HuH-7.5 (cell line): ENCODE measurements around the gene CYBRD1.
"Not testable (repeated sequence)": the region's sequence is repeated elsewhere in the genome, so short reads cannot be mapped to it uniquely, and the experiment has no call there.

Experiments used
- DNase-seq: peaks from one replicate; pipeline ENCODE4 v3.0.0; 2011; ENCODE audit warnings: low spot score

CYBRD1 gene, protein sequence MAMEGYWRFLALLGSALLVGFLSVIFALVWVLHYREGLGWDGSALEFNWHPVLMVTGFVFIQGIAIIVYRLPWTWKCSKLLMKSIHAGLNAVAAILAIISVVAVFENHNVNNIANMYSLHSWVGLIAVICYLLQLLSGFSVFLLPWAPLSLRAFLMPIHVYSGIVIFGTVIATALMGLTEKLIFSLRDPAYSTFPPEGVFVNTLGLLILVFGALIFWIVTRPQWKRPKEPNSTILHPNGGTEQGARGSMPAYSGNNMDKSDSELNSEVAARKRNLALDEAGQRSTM

DNA sequence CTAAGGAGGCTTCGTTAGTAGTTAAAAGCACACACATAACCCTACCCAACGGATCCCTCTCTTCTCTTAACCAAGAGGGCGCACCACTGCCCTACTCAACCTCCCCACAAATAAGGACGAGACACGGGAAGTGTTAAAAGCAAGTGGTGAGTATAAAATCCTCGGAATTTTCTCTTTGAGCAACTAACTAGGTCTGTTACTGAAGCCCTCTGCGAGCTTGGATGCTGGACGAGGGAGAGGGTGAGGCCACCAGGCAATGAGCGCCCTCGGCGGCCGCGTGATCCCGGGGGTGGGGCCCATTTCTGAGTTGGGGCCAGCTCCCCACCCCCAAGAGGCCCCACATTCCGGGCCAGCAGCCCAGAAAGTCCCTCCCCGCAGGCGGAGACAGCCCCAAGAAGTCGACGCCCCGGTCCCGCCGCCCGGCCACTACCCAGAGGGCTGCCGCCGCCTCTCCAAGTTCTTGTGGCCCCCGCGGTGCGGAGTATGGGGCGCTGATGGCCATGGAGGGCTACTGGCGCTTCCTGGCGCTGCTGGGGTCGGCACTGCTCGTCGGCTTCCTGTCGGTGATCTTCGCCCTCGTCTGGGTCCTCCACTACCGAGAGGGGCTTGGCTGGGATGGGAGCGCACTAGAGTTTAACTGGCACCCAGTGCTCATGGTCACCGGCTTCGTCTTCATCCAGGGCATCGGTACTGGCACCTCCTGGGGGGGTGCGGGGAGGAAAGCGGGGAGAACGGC, at the start of gene CYBRD1:
Gene CYBRD1 (plus strand): TSS at position 423 of the 736 bp plus-strand sequence. CDS start 72 bp downstream, at position 495.
- peak; percentile 29 for DNase-seq

DNA sequence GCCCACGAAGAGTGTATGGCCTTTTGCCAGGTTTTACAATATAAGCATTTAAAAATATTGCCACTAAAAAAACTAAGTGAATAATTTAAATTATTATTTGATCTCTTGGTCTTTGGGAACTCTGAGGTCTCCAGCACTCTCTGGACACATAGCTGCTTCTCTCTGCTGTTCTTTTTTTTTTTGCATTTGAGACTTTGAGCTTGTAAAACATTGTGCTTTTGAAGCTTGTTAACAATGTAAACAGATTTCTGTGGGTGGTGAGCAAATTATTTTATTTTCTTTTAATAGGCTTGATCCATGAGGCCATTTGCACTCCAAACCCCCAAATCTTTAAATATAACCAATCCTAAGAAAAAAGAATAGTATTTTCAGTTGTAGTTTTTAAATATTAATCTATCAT, 46.3 kb upstream of the CYBRD1 start:
- DNase-seq, result no peak

DNA sequence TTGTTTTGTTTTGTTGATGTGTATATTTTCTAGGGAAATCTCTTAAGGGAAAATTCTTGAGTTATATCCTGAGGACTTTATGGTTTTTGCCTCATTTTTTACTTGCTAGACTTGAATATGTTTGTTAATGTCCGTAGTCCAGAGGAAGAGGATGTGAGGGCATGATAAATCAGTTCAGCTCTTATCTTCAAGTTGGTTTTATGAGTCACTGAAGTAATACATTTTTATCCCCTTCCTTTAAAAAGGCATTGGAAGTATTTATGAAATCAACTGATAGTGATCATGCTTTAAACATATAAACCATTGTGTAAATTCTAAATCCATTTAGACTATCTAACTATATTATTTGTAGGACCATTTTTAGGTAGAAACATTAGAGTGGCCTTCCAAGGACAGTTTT, 43.9 kb upstream of the CYBRD1 start:
- DNase-seq, result no peak

DNA sequence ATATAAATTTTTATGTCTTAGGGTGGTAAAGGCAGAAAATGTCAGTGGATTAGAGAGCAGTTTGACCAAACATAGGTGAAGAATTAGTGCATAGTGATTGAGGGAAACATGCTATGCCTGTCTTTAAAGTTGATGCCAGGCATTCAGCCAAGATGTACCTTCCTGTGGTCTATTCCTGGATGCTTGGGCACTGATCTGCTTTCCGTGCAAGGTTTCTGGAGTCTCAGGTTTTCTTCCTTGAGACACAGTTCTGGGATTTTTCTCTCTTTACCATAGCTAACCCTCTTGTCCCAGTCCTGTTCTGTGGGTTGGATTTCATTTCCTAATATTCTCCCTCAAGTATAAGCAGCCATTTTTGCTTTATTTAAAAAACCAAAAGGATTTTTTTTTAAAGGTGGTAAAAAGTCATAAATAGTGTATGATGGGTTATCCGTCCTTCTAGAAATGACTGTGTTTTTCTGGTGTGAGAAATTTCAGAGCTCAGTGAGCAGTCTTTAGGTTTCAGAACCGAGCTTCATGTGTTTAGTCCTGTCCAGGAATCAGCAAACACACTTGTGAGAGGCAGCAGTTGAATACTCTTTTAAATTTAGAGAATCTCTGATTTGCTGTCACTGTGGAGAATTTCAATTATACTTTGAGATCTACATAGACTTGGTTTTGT, 43.0 kb upstream of the CYBRD1 start:
- DNase-seq, result no peak

DNA sequence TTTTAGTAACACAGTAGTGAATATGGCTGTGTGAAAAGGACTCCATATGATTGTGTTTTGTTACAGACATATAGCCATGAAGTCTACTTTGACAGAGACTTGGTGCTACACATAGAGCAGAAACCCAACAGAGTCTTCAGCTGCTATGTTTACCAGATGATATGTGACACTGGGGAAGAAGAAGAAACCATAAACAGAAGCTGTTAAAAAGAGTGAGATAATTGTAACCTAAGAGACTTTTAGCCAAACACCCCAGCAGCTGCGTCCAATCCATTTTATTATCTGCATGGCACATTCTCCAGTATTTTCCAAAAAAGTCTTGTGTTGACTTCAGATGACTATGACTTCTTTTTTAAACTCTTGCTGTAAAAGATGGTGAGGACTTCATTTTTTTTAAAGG, 41.4 kb upstream of the CYBRD1 start:
- no peak for DNase-seq

DNA sequence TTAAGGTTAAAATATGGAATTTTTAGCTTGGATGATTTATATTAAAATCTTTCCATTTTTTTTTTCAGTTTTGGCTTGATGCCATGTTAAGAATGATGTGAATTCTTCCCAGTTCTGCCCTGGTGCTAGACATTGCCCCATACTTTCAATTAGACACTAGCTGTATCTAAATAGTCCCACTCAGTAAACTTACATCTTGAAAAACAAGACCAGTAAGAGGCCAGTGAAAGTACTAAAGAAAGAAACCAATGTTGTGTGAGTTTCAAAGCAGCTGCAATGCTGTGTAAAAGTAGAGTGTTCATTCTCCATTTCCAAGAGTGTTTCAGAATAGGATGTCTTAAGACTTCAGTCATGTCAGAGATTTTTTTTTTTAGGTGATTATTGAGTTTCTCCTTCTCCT, 40.0 kb upstream of the CYBRD1 start:
- DNase-seq, result no peak

DNA sequence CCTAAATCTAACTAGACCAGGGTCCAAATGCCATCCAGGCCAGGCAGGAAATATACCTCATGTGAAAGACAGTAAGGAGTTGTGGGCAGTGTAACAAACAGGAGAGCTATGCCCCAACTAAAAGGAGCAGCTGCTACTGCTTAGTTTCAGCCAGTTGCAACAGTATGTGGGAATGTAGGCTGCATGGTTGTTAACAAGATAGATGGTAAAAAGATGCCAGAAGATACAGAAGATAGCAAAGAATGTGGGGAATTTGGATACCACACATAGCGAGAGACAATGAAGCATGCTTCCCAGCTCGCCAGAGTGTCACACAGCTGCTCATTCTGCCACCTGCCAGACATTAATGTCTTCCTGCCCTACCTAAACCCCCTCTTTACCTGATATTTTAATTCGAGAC, 39.4 kb upstream of the CYBRD1 start:
- no peak for DNase-seq

DNA sequence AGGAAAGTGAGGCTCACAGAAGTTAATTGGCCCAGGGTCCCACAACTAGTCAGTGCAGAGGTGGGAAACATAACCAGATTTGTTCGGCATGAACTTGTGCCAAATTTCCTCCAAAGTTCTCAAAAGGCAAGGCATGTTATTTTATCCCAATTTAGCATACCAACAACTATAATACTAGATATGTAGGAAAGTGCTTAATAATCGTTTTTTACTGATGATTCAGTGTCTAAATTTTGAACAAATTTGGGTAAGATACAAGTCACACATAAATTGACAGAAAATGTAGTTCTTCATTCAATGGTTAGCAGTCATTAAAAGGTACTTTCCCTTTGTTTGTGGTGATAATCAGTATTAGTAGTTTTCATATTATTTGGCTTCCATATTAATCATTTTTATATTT, 38.5 kb upstream of the CYBRD1 start:
- DNase-seq, result no peak

DNA sequence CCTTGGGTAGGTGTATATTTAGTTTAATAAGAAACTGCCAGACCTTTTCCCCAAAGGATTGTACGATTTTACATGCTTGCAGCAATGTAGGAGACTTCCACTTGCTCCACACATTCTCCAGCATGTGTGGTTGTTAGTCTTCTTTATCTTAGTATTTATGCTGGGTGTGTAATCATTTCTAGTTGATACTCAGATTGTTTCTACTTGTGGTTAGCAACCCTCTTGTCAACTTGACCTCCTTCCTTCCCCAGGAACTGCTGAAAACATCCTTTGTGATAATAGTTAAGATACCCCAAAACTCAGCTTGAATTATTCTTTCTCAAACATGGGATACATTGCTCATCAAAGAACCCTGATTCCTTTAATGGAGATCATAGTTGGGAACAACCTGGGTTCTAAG, 37.2 kb upstream of the CYBRD1 start:
- no peak for DNase-seq

DNA sequence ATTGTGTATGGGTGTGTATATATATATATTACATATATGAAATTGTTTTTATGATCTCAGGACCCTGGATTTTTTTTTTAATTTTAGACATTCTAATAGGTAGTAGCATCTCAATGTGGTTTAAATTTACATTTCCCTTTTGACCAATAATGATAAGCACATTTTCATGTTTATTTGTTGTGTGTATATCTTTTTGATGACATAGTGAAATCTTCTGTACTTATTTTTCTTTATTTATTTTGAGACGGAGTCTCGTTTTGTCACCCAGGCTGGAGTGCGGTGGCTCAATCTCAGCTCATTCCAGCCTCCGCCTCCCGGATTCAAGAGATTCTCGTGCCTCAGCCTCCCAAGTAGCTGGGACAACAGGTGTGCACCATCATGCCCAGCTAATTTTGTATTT, 35.1 kb upstream of the CYBRD1 start:
- no peak for DNase-seq

DNA sequence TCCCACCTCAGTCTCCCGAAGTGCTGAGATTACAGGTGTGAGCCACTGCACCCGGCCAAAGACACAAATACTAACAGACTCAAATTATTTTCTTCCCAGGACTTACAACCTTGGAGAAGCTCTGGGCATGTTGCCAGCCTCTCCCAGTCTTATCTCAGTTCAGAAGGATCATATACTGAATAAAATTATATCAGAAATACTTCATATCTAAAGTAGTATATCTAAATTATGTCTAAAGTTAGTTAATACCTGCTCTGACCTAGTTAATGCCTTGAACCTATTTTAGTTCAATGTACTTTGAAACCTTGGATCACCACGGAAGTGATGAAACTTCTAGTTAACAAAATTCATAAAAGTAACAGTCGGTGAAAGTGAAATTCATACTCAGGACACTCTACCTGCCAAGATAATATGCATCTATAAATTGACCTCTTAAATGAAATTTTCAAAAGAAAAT, 34.4 kb upstream of the CYBRD1 start:
- DNase-seq, result no peak

DNA sequence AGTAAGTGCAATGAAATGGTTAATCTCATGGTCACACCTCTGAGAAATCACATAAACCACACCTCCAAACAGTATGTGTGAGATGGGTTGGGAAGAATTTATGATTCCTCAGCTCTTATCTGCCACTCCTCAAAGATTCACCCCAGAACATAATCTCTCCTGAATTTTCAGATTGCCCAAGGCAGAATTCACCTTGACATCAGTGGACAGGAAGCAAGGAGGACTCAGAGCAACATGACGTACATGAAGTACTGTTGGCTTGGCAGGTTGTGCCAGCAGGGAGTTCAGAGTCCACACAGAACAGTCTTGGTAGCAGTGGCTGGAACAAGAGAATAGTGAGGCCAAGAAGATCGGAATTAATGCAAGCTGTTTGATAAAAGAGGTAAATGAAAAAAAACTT, 31.7 kb upstream of the CYBRD1 start:
- DNase-seq, result no peak

DNA sequence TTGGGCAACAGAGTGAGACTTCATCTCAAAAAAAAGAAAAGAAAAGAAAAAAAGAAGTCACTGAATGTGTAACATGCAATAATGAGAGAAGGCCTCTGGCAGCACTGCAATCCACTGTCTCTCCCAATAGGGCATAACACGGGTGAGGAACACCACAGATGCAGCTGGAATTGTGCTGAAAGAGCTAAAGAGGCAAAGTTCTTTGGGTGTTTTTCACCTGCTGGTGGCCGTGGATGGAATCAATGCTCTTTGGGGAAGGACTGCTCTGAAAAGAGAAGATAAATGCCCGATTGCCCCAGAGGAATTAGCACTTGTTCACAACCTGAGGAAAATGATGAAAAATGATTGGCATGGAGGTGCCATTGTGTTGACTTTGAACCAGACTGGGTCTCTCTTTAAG, 31.0 kb upstream of the CYBRD1 start:
- DNase-seq, result no peak

DNA sequence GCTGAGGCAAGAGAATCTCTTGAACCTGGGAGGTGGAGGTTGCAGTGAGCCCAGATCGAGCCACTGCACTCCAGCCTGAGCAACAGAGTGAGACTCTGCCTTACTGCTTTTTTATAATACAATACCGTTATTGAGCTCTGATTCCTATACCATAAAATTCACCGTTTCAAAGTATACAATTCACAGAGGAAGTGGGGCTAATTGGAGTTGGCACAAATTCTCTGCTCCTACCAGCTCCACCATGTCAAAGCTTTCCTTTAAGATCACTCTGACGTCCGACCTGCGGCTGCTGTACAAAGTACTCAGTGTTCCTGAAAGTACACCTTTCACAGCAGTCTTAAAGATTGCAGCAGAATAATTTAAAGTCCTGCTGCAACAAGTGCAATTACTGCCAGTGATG, 29.6 kb upstream of the CYBRD1 start:
- no peak for DNase-seq

DNA sequence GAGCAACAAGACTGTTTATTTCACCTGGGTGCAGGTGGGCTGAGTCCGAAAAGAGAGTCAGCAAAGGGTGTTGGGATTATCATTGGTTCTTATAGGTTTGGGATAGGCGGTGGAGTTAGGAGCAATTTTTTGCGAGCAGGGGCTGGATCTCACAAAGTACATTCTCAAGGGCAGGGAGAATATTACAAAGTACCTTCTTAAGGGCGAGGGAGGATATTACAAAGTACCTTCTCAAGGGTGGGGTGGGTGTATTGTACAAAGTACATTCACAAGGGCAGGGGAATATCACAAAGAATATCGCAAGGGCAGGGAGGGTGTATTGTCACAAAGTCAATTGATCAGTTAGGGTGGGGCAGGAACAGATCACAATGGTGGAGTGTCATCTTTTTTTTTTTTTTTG, 24.6 kb upstream of the CYBRD1 start:
- DNase-seq, result not testable (repeated sequence)

DNA sequence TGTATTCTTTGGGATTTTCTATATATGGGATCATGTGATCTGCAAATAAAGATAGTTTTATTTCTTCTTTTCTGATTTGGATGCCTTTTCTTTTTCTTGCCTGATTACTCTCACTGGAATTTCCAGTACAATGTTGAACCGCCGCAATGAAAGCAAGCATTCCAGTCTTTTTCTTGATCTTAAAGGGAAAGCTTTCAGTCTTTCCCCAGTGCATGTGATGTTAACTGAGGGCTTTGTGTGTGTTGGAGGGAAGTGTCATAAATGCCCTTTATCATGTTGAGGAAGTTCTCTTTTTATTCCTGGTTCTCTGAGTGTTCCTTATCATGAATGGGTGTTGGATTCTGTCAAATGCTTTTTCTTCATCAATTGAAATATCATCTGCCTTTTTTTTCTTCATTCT, 16.9 kb upstream of the CYBRD1 start:
- no peak for DNase-seq

DNA sequence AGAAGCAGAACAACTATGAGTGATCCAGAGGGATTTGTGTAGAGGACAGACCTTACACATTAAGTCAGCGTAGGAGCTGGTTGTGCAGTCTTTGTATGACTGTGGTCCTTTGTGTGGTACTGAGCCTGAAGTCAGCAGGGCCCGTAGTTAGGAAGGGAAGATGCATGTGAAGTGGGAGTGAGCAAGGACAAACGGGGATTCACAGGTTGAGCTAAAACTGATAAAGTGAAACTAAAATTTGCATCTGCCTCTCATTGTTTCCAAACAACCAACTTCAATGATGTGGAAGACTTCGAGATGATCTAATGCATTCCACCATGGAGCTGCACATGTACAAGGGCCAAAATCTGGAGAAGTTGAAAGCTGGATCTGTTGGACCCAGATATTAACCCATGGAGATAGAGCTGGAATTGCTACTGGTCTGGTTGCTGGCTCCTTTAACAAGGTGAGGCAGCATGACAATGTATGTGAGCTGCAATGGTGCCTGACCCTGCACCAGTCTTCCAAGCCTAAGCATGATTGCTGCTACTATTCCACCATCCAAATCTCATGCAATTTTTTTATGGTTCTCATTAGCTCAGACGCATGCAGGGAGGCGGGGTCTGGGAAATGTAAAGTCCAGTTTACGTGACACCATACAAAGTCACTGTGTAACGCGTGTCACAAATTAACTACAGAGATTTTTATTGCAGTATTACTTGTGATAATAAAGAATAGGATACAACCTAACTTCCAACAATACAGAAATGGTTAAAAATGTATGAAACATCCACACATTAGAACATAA, 12.1 kb upstream of the CYBRD1 start:
- no peak for DNase-seq

DNA sequence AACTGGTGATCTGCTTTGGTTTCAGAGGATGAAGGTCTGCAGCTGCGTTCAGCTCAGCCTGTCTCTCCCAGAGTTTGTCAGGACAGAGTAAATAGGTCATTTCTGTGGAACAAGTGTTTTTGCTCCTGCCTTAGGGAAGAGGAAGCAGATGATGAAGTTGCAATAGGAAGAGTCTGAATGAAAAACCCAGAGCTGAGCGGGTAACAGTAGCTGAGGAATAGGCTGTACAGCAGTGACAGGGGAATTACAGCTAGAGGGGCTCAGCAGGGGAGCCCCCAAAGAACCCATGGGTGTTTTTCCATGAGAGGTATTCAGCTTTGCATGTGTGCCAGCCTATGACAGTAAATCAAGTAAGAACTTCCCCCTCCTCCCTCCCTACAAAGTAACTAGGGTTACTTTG, 10.3 kb upstream of the CYBRD1 start:
- DNase-seq, result no peak

DNA sequence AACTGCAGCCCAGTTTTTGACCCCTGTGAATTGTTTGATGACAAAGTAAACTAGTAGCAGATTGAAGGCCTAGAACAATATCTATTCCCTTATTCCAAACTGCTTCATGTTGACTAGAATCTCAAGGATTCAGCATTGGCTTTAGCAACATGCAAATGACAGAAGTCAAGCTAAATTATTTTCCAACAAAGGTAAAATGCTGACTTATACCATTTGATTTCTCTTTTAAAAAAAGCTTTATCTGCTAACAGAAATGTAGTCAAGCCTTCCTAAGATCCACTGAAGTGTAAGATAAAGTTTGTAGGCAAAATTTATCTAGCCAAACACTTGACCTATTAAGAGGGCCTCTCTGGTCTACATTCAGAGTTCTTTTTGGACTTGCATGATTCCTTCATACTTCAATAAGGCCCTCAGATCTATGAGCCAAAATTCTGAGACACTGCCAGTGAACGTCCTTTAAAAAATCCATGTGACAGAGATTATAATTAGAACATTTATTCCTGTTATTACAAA, 9.5 kb upstream of the CYBRD1 start:
- no peak for DNase-seq

DNA sequence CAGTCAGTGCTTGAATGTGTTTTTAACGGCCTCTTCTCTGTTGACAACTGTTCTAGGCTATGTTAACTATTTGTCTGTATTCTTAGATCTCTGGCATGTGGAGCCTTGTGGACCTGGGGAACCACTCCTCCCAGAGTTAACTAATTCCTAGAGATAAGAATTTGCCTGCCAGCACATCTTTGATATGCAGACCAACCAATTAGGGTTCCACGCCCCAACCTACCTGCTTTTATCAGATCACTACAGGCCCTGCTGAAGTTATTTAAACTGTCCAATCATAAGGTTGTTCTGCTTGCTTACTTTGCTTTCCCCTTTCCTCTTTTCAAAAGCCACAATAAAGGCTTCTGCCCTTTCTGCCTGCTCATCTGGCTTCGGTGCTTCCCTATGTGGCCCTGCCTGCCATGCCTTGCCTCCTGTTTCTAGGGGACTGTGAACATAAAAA, 8.5 kb upstream of the CYBRD1 start:
- no peak for DNase-seq

DNA sequence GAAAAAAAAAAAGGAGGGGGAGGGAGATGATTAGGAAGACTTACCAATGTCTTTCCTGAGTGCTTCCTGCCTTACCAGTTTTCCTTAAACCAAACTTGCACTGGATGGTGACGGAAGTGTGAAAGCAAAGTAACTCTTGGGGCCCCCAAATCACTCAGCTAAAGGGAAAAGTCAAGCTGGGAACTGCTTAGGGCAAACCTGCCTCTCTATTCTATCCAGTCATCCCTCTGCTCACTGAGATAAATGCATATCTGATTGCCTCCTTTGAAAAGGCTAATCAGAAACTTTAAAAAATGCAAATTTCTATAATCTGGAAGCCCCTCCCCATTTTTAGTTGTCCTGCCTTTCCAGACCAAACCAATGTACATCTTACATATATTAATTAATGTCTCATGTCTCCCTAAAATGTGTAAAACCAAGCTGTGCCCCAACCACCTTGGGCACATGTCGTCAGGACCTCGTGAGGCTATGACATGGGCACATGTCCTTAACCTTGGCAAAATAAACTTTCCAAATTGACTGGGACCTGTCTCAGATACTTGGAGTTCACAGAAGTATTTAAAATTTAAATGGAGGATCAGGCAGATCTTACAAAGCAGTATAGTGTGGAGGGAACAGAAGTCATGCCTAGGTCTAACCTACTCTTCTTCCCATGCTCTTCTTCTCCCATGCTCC, 7.2 kb upstream of the CYBRD1 start:
- no peak for DNase-seq
